Nucleus accumbens (tissue), 56 donors: ENCODE results near the gene GPI.
"Not testable (repeated sequence)": the region's sequence is repeated elsewhere in the genome, so short reads cannot be mapped to it uniquely, and the experiment has no call there.

Source experiments
- DNase-seq, 56 donors: peaks; one replicate each; lab custom pipeline; 2025; lab: John Stamatoyannopoulos, UW

The GPI gene

GRCh38 chr19:34364830-34365462 is at the start of gene GPI:
Gene GPI (plus strand): TSS chr19:34365196. CDS start chr19:34365267, 71 bp downstream.
- DNase-seq, result peak in 48 of 56 donors; percentile 14 to 77 (median 47)

DNA sequence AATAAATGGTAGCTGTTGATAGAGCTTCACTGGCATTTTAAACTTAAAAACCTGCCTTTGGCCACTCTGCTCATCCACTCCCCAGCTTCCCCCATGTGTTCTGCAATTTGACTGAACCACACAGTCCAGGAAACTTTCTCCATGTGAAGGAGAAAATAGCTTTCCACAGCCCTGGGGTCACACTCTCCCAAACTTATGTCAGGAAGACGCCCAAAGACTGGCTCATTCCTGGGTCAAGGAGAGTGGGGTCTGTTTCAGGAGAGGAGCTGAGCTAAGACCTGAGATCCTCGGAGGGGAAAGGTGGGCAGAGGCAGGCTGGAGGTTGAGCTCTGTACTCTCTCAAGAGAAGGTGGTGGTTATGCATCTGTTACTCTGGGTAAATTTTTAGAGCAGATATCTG is 48.7 kb upstream of the GPI start:
- no peak for DNase-seq

GRCh38 chr19:34316741-34317301 is 48.2 kb upstream of the GPI start:
- DNase-seq, result no peak

GRCh38 chr19:34317311-34317927 is 47.6 kb upstream of the GPI start:
- peak in 7 of 56 donors; percentile 4 to 19 (median 11) for DNase-seq

DNA sequence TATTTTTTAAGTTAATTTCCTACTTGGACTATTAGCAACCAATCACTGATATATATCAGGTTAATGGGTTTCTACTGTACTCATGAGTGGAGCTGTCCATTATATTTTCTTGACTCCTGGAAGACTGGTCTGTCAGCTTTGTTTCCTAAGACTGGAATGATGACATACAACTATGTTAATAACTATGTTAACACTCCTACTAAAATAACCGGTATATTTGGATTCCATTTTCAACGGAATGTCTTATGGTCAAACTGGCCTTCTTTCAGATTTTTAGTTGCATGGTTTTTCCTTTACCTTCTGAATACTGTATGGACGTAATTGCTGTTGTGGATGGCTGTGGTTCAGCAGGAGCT is 45.8 kb upstream of the GPI start:
- no peak for DNase-seq

DNA sequence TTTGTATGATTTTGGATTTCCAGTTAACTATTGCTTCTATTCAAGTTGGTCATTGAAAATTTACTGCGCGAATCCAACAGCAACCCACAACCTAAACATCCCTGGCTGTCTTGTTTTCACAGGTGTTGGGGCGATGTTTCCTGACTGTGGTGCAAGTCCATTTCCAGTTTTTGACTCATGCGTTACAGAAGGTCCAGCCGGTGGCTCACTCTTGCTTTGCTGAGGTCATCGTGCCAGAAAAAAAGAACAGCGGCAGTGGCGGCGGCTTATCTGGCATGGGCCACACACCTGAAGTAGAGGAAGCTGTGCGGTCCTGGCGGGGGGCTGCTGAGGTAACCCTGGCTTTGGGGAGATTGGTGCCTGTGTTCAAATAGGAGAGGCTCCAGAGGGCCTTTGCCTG is 45.2 kb upstream of the GPI start:
- DNase-seq, result no peak

GRCh38 chr19:34320277-34320676 is 44.7 kb upstream of the GPI start:
- DNase-seq, result peak in 5 of 56 donors; percentile 3 to 29 (median 23)

- no peak for DNase-seq
Observed at GRCh38 chr19:34321735-34322134, 43.3 kb upstream of the GPI start.

GRCh38 chr19:34323433-34324204 is 41.4 kb upstream of the GPI start:
- DNase-seq, result no peak

GRCh38 chr19:34324320-34324719 is 40.7 kb upstream of the GPI start:
- no peak for DNase-seq

- no peak for DNase-seq
Observed at GRCh38 chr19:34325181-34325580, 39.8 kb upstream of the GPI start.

GRCh38 chr19:34325981-34326787 is 38.8 kb upstream of the GPI start:
- no peak for DNase-seq

DNA sequence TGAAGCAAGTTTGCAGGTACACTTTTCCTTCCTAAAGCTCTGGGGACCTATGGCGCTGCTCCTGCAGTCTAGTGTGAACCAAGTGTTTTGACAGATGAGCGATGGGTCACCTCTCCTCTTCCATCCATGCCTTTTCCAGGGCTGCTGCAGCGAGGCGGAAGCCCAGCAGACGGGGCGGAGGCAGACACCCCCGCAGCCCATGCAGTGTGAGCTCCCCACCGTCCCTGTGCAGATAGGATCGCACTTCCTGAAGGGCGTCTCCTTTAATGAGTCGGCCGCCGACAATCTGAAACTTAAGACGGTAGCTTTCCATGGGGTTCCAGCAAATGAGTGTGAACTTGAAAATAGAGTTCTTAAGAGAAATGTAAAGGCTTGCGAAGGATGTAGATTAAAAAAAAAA is 37.1 kb upstream of the GPI start:
- no peak for DNase-seq

- DNase-seq, result no peak
Observed at GRCh38 chr19:34328982-34329381, 36.0 kb upstream of the GPI start.

- no peak for DNase-seq
Observed at GRCh38 chr19:34330116-34330515, 34.9 kb upstream of the GPI start.

DNA sequence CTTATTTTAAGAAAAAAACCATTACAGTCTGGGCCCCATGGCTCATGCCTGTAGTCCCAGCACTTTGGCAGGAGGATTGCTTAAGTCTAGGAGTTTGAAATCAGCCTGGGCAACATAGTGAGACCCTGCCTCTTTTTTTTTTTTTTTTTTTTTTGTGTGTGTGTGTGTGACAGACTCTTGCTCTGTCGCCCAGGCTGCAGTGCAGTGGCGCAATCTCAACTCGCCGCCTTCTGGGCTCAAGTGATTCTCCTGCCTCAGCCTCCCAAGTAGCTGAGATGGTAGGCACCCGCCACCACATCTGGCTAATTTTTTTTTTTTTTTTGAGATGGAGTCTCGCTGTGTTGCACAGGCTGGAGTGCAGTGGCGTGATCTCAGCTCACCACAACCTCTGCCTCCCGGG is 34.4 kb upstream of the GPI start:
- not testable (repeated sequence) for DNase-seq

DNA sequence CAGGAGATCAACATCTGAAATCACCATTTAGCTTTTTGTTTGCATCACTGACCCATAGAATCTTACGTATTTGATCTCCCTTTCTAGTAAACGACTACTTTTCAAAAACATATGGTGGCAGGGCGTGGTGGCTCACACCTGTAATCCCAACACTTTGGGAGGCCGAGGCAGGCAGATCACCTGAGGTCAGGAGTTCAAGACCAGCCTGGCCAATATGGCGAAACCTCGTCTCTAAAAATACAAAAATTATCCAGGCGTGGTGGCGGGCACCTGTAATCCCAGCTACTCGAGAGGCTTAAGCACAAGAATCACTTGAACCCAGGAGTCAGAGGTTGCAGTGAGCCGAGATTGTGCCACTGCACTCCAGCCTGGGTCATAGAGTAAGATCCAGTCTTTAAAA is 33.4 kb upstream of the GPI start:
- DNase-seq, result not testable (repeated sequence)

- no peak for DNase-seq
Observed at GRCh38 chr19:34332027-34332760, 32.8 kb upstream of the GPI start.

DNA sequence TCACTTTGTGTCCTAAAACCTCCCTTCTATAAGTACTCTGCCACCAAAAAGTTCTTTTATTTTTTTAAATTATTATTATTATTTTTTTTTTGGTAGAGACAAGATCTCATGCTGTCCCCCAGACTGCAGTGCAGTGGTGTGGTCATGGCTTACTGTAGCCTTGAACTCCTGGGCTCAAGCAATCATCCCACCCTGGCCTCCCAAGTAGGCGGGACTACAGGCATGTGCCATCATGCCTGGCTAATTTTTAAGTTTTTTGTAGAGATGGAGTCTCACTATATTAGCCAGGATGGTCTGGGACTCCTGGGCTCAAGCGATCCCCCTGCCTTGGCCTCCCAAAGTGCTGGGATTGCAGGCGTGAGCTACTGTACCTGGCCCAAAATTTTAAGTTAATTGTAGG is 29.1 kb upstream of the GPI start:
- no peak for DNase-seq

- peak in 2 of 56 donors; percentile 4 to 12 for DNase-seq
Observed at GRCh38 chr19:34336781-34337271, 28.2 kb upstream of the GPI start.
